GM19023 (cell line): ENCODE data around the gene ZEB1.
"Not testable (repeated sequence)": the region's sequence is repeated elsewhere in the genome, so short reads cannot be mapped to it uniquely, and the experiment has no call there.

Experiments
- ATAC-seq: cut with Tn5 transposase; IDR thresholded peaks from one replicate; pipeline ENCODE4 v1.9.1; 2021; ENCODE audit warnings: mild to moderate bottlenecking, moderate library complexity; ENCODE audit not compliant: unreplicated experiment

Gene ZEB1

DNA sequence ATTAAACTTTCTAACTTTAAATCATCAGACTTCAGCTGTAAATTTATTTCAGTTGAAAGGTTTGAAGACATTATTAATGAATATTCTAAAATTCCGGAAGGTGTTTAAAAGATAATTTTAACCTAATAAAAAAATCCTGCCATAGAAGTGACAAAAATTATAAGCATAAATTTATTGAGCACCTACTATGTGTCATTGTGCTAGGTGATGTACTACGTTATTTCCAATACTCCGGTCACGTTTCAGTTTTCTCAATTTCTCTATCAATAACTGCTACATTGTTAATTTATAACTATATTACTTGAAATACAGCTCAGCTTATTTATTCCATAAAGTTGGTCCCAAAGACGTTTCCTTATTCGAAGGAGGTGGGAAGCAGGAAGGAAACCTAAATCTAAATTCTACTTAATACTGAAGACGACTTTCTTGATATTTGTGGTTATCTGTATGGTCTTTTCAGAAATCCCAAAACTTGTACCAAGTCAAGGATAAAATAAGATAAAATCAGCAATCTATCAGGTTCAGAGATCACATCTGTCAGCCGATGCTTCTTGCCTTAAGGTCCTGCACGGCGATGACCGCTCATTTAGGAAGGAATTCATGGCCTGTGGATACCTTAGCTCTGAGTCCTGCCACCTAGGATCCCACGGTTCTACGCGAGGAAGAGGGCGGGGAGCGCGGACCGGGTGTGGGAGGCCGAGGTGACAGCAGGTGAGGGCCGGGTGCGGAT lies 1.2 kb upstream of the ZEB1 start:
- ATAC-seq = no peak

GRCh38 chr10:31318382-31318853 lies 598 bp upstream of the ZEB1 start:
- ATAC-seq = peak; percentile 73

GRCh38 chr10:31319602-31320549 lies 860 bp downstream of the ZEB1 start:
- ATAC-seq = peak; percentile 29

DNA sequence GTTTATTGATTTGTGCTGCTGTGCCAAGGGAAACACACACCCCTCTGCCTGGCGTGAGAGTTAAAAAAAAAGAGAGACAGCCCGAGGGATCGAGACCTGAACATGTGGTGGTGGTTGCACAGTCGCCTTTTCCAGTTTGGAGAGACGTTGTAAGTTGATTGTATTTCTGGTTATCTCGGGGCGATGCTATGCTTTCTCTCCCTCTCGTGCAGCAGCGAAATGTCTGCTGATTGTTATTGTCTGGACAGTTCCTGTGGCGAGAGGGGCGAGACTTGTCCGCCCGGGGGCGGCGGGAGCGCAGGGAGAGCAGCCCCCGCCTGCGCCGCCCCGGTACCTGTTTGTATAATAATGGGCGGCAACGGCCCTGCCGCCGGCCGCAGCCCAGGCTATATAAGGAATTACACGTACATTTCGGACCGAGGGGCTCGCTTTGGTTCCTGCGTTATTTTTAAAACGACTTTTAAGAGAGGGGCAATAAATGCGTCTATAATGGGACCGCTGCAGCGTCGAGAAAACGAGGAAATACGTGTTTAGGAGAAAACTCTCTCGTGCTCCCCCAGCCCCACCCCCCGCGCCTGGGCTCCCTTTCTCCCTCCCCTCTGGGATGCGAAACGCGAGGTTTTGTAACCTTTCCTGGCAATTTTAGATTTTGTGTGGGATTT lies 1.7 kb downstream of the ZEB1 start:
- ATAC-seq = peak; percentile 18

GRCh38 chr10:31321396-31321941 lies 2.5 kb downstream of the ZEB1 start:
- ATAC-seq = no peak

GRCh38 chr10:31322647-31323046 lies 3.6 kb downstream of the ZEB1 start:
- no peak for ATAC-seq

- no peak for ATAC-seq
Observed at GRCh38 chr10:31340343-31340742, 21.3 kb downstream of the ZEB1 start.

DNA sequence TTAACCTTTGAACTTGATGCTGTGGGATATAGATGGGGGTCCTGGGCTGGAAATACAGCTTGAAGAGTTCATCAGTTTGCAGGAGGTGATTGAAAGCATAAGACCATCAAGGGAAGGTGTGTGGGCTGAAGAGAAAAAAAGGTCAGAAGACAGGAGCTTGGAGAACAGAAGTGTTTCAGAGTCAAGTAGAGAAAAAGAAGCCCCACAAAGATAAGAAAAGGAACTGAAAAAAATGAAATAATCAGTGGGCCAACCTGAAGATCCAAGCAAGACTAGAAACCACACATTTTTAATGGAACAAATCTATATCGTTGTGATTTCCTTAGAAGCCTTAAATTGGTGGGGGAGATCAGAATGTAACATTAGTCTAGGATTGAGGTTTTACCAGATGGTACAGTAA lies 22.5 kb downstream of the ZEB1 start:
- no peak for ATAC-seq

DNA sequence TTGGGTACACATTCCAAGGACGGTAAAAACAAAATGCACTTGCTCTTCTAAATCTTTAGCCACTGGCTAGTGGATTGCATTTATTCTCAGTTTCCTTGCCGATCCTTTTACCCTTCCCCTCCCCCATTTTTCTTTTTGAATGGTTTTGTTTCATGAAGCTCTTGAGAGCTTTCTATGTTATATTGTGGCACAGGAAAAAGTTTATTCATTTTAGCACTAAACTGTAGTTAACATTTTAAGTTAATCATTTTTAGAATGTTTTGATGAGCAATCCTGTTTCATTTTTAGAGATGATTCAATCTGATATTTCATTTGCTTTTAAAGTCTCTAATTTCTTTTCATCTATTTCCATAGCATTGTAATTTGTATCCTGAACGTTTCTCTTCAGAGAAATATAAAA lies 24.0 kb downstream of the ZEB1 start:
- no peak for ATAC-seq

- ATAC-seq = no peak
Observed at GRCh38 chr10:31343551-31343950, 24.5 kb downstream of the ZEB1 start.

GRCh38 chr10:31345886-31346285 lies 26.9 kb downstream of the ZEB1 start:
- no peak for ATAC-seq

- ATAC-seq = no peak
Observed at GRCh38 chr10:31346953-31347352, 27.9 kb downstream of the ZEB1 start.

- ATAC-seq = no peak
Observed at GRCh38 chr10:31347705-31348104, 28.7 kb downstream of the ZEB1 start.

DNA sequence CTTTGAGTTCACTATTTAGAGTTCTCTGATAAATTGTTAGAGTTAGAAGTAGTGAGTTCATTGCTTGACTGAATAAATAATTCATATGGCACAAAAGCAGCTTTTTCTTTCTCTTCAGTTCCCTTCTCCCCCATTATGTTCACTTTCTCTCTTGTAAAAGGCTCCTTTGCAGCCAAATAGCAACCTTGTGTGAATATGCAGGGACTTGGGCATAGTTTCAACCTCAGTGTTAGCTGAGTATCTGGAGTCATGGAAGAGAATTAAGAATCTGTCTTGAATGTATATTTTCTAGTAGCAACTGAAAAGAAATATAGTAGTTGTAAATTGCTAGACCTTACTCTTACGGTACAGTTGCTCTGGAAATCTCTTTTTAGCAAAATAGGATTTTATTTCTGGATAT lies 31.9 kb downstream of the ZEB1 start:
- ATAC-seq = no peak

GRCh38 chr10:31352436-31353226 lies 33.6 kb downstream of the ZEB1 start:
- ATAC-seq = no peak

DNA sequence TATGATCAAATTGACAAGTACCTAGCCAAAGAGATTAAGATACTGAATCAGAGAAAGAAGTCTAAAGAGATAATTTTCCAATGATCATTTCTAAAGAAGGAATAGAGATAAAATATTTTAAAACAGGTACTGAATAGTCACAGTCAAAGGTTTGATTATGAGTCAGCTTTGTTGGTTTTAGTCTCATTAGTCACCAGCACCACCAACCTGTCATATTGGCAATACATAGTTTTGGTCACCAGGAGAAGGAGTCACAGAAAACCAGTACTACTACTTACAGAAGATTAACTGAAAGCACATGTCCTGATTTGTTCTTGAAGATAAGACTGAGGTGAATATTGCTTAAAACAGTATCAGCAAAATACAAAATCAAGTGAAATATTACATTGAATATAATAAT lies 34.6 kb downstream of the ZEB1 start:
- peak; percentile 91 for ATAC-seq

GRCh38 chr10:31358688-31359330 lies 39.8 kb downstream of the ZEB1 start:
- ATAC-seq = no peak

- no peak for ATAC-seq
Observed at GRCh38 chr10:31359979-31360378, 41.0 kb downstream of the ZEB1 start.

DNA sequence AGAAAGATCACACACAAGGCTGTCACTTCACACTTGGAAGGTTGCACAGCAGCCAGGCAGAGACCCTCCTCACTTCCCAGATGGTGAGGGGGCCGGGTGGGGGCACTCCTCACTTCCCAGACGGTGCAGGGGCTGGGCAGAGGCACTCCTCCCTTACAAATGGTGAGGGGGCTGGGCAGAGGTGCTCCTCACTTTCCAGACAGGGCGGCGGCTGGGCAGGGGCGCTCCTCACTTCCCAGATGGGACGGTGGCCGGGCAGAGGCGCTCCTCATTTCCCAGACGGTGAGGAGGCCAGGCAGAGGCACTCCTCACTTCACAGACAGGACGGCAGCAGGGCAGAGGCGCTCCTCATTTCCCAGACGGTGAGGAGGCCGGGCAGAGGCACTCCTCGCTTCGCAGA lies 42.5 kb downstream of the ZEB1 start:
- ATAC-seq = not testable (repeated sequence)
